AG04450 (cell line): ENCODE measurements around the gene TMEM221. TPM values are rescaled to one million over a fixed set of nuclear protein-coding genes. Genes with fewer than 3 reads are reported as not detected.

Source experiments
- CTCF ChIA-PET: fragments of 300-600, 350-600 bp; formaldehyde crosslinking; extraction: SDS; loops from one replicate; lab custom pipeline; 2022; ENCODE audit warnings: antibody characterized with exemption, inconsistent platforms; lab: Charles Lee
- POLR2A ChIA-PET: fragments of 350-600 bp; formaldehyde crosslinking; extraction: SDS; loops from one replicate; lab custom pipeline; 2021; ENCODE audit warnings: antibody characterized with exemption, inconsistent platforms; lab: Yijun Ruan, JAX
- DNase-seq: peaks from one replicate; pipeline ENCODE4 v3.0.0-alpha.2; 2011; ENCODE audit warnings: low read depth, low spot score
- H3K27ac ChIP-seq: one replicate; pipeline ENCODE4 v1.5.1; 2012; ENCODE audit warnings: low read depth, low read length, control low read depth
- H3K27me3 ChIP-seq: one replicate; pipeline ENCODE4 v1.6.0; 2012; ENCODE audit warnings: low read length; ENCODE audit not compliant: control insufficient read depth, insufficient read depth
- H3K4me3 ChIP-seq: 2 replicates; pipeline ENCODE4 v1.5.1; 2011; ENCODE audit warnings: mild to moderate bottlenecking, low read depth, low read length, control low read depth
- H3K9me3 ChIP-seq: 2 replicates; pipeline ENCODE4 v1.5.1; 2012; ENCODE audit warnings: low read length; ENCODE audit not compliant: control insufficient read depth, insufficient read depth
- CTCF ChIP-seq: IDR thresholded peaks from 2 replicates; pipeline ENCODE4 v1.5.1; 2011; ENCODE audit warnings: low read depth, low read length, control low read depth, inconsistent platforms
- polyA plus RNA-seq: library from polyadenylated mRNA; depleted of rRNA; stranded (reverse); fragments of >200 nt; gene quantifications from 2 replicates; pipeline ENCODE4 v1.2.3, GENCODE V29; 2011

The TMEM221 gene
- polyA plus RNA-seq, 1 experiment, result 0.05 TPM

GRCh38 chr19:17398902-17399527 is 49.5 kb downstream of the TMEM221 start:
- ChIA-PET POLR2A (no interaction called here), CTCF (interaction anchor here (1.0 to 1.6 kb wide), 2 partner anchors 10 to 68 kb away, joined by 3 to 4 read pairs; no protein-coding TSS in a partner anchor)
- no peak for TF ChIP-seq CTCF
- Histone ChIP-seq H3K27me3 (peaks cover 8% of the 10 kb centered on the region), H3K27ac (no peak overlapping the region), H3K9me3 (no peaks in the 10 kb centered on the region; the same call in 1 of the 2 replicates), H3K4me3 (no peak overlapping the region)
- no peak for DNase-seq

DNA sequence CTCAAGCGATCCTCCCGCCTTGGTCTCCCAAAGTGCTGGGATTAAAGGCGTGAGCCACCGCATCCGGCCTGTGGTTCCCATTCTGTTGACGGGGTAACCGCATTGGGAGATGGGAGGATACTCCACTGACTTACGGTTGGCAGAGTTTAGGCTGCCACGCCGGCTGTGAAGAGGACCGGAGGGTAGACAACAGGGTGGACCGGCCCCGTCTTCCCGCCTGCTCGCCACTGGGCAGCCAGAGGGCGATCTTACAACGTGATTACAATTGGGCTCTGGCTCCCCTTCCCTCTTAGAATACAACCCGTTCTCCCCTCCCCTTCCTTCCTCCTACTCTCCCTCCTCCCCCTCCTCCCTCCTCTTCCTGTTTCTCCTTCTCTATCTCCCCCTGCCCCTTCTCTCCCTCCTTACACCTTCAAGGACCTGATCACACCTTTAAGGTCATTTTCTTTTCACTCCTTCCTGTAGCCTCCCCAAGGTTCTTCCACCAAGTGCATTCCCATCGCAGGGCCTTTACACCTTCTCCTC is 53.5 kb downstream of the TMEM221 start:
- Histone ChIP-seq H3K27me3 (peaks cover 12% of the 10 kb centered on the region), H3K4me3 (no peak overlapping the region), H3K9me3 (no peaks in the 10 kb centered on the region), H3K27ac (no peak overlapping the region)
- CTCF ChIA-PET, result interaction anchor here (0.5 to 1.1 kb wide), 3 partner anchors 23 to 142 kb away, joined by 3 to 4 read pairs (median 4); no protein-coding TSS in a partner anchor
- POLR2A ChIA-PET, result interaction anchor here (0.6 to 0.7 kb wide), 2 partner anchors 156 to 1499 kb away, joined by 3 to 9 read pairs; no protein-coding TSS in a partner anchor
- DNase-seq, result no peak
- peak; percentile 60 for TF ChIP-seq CTCF

DNA sequence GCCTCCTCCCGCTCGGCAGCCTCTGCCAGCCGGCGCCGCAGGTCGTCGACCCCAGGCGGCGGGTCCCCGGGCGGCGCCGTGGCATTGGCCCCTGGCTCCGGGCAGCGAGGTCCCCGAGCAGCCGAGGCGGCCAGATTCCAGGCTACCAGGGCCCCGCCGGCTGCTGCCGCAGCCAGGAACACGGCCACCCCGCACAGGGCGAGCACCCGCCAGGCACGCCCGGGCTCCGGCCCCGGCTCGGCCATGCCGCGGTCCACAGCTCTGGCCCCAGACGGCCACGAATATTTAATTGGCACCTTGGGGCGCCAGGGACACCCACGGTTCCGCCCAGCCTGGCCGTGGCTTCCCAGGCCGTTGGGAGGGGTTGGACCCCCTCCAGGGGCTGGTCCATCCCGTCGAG is 54.6 kb downstream of the TMEM221 start, which contains the start of gene CCDC194:
TSS of gene CCDC194 (minus strand) at position 283 of the 400 bp plus-strand sequence. CDS start at position 245, 38 bp downstream.
- no peak within 1 kb of the TSS for H3K4me3 ChIP-seq
- peaks cover 5% of the 10 kb centered on the region; the same call in 1 of the 2 replicates for H3K9me3 ChIP-seq
- peaks cover 14% of the 10 kb centered on the region for H3K27me3 ChIP-seq
- DNase-seq, result no peak
- ChIA-PET CTCF (interaction anchor here (0.6 to 1.1 kb wide), 3 partner anchors 48 to 73 kb away, joined by 3 to 4 read pairs (median 3); no protein-coding TSS in a partner anchor), POLR2A (no interaction called here)
- no peak within 1 kb of the TSS for H3K27ac ChIP-seq
- no peak for TF ChIP-seq CTCF

DNA sequence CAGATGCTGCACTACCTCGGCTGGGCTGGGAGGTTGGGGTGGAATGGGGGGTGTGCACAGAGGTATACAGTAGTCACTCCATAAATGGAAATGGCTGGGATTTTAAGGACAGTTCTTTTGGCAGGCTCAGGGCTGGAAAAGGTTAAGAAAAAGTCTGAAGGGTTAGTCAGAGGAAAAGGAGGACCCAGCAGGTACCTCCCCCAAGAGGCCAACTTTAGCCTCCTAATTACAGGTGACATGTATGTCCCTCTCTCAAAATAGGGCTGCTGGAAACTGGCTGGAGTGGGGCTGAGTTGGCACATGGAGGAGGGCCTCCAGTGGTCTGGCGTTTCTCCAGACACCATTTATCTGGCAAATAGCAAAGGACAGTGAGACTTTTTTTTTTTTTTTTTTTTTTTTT is 55.5 kb downstream of the TMEM221 start:
- no peak for DNase-seq
- ChIA-PET POLR2A (no interaction called here), CTCF (interaction anchor here (1.1 kb wide), 1 partner anchor 74 kb away, joined by 3 read pairs; no protein-coding TSS in a partner anchor)

More for the DNA sequence above, 55.5 kb downstream of the TMEM221 start:
- Histone ChIP-seq H3K27me3 (peaks cover 14% of the 10 kb centered on the region), H3K9me3 (peaks cover 5% of the 10 kb centered on the region; the same call in 1 of the 2 replicates), H3K27ac (no peak overlapping the region), H3K4me3 (no peak overlapping the region)
- no peak for TF ChIP-seq CTCF
